GM23248 (cell line): Measurements from ENCODE around the gene ATF4.

Experiments
- EZH2 ChIP-seq: fragments of 200-600 bp; sonication (generic); IDR thresholded peaks from 2 replicates; pipeline ENCODE4 v1.6.1; 2018; ENCODE audit warnings: antibody characterized with exemption, mild to moderate bottlenecking; ENCODE audit not compliant: insufficient read depth, poor library complexity, severe bottlenecking
- EZH2phosphoT487 ChIP-seq: fragments of 200-600 bp; sonication (generic); IDR thresholded peaks from 2 replicates; pipeline ENCODE4 v1.6.1; 2018; ENCODE audit warnings: antibody characterized with exemption, moderate library complexity, mild to moderate bottlenecking, low read depth; ENCODE audit not compliant: insufficient read depth

- TF ChIP-seq EZH2 (no peak), EZH2phosphoT487 (no peak)
Observed at GRCh38 chr22:39486951-39487825, 33.2 kb upstream of the ATF4 start.
